GM23338 (cell line): Measurements from ENCODE around the gene SZT2. TPM values are rescaled to one million over a fixed set of nuclear protein-coding genes. Genes with fewer than 3 reads are reported as not detected.

Experiments
- ATAC-seq: fragments of 200-7000 bp; cut with Tn5 transposase; 3 replicates; pipeline ENCODE4 v1.9.1; 2020
- DNase-seq: peaks from one replicate; pipeline ENCODE4 v3.0.0-alpha.2; 2015; ENCODE audit warnings: low spot score
- H2AFZ ChIP-seq: fragments of 200-600 bp; sonication (generic); 2 replicates; pipeline ENCODE4 v1.8.0; 2016; ENCODE audit warnings: antibody characterized with exemption, mild to moderate bottlenecking, moderate library complexity
- H3F3A ChIP-seq: fragments of 200-600 bp; sonication (generic); replicated peaks from 2 replicates; pipeline ENCODE4 v1.8.0; 2017; ENCODE audit warnings: antibody characterized with exemption, mixed run types, low read depth
- H3K27ac ChIP-seq: fragments of 200-600 bp; sonication (generic); 2 replicates; pipeline ENCODE4 v1.6.1; 2016; ENCODE audit warnings: low read depth
- H3K27me3 ChIP-seq: fragments of 200-600 bp; sonication (generic); 2 replicates; pipeline ENCODE4 v1.8.0; 2016; ENCODE audit warnings: mild to moderate bottlenecking, mixed run types, moderate library complexity; ENCODE audit not compliant: insufficient read depth
- H3K36me3 ChIP-seq: fragments of 200-600 bp; sonication (generic); 2 replicates; pipeline ENCODE4 v1.8.0; 2016; ENCODE audit warnings: mild to moderate bottlenecking; ENCODE audit not compliant: insufficient read depth
- H3K4me1 ChIP-seq: fragments of 200-600 bp; sonication (generic); 2 replicates; pipeline ENCODE4 v1.8.0; 2016; ENCODE audit warnings: mild to moderate bottlenecking, moderate library complexity; ENCODE audit not compliant: insufficient read depth
- H3K4me2 ChIP-seq: fragments of 200-600 bp; sonication (generic); 2 replicates; pipeline ENCODE4 v1.7.1; 2017; ENCODE audit warnings: mixed run types
- H3K4me3 ChIP-seq: fragments of 200-600 bp; sonication (generic); 2 replicates; pipeline ENCODE4 v1.6.1; 2016; ENCODE audit warnings: mixed run types
- H3K79me2 ChIP-seq: fragments of 200-600 bp; sonication (generic); replicated peaks from 2 replicates; pipeline ENCODE4 v1.8.0; 2017; ENCODE audit warnings: mild to moderate bottlenecking; ENCODE audit not compliant: insufficient read depth
- H3K9me2 ChIP-seq: fragments of 200-600 bp; sonication (generic); 2 replicates; pipeline ENCODE4 v1.8.0; 2017; ENCODE audit not compliant: insufficient read depth
- H4K20me1 ChIP-seq: fragments of 200-600 bp; sonication (generic); replicated peaks from 2 replicates; pipeline ENCODE4 v1.8.0; 2017; ENCODE audit warnings: mild to moderate bottlenecking; ENCODE audit not compliant: insufficient read depth
- H3K27ac Mint-ChIP-seq: 2 replicates; pipeline ENCODE4 v1.8.0; 2020; ENCODE audit warnings: inconsistent platforms, mild to moderate bottlenecking, moderate library complexity, mixed read lengths
- H3K27me3 Mint-ChIP-seq: 3 replicates; pipeline ENCODE4 v1.8.0; 2022; ENCODE audit warnings: low read depth, mild to moderate bottlenecking, moderate library complexity, mixed read lengths, inconsistent platforms; ENCODE audit not compliant: insufficient read depth, poor library complexity
- H3K36me3 Mint-ChIP-seq: 3 replicates; pipeline ENCODE4 v1.8.0; 2021; ENCODE audit warnings: low read depth, mild to moderate bottlenecking, inconsistent platforms, moderate library complexity, mixed read lengths
- H3K4me1 Mint-ChIP-seq: 3 replicates; pipeline ENCODE4 v1.8.0; 2020; ENCODE audit warnings: mild to moderate bottlenecking, inconsistent platforms, mixed read lengths
- H3K4me3 Mint-ChIP-seq: 3 replicates; pipeline ENCODE4 v1.8.0; 2021; ENCODE audit warnings: moderate library complexity, mild to moderate bottlenecking, inconsistent platforms, mixed read lengths
- H3K9me3 Mint-ChIP-seq: 3 replicates; pipeline ENCODE4 v1.8.0; 2020; ENCODE audit warnings: moderate library complexity, mild to moderate bottlenecking, inconsistent platforms, mixed read lengths
- CREB1 ChIP-seq: fragments of 250-450 bp; sonication (Bioruptor Pico); IDR thresholded peaks from 2 replicates; pipeline ENCODE4 v1.5.0; 2020; ENCODE audit warnings: low read depth, mild to moderate bottlenecking, moderate library complexity
- ETS1 ChIP-seq: IDR thresholded peaks from 2 replicates; pipeline ENCODE4 v1.6.1; 2016; ENCODE audit warnings: antibody characterized with exemption
- EZH2 ChIP-seq: fragments of 200-600 bp; sonication (generic); IDR thresholded peaks from one replicate; pipeline ENCODE4 v1.8.0; 2017; ENCODE audit warnings: antibody characterized with exemption, mild to moderate bottlenecking, low read depth; ENCODE audit not compliant: unreplicated experiment
- JUNB ChIP-seq: IDR thresholded peaks from one replicate; pipeline ENCODE4 v1.6.1; 2016; ENCODE audit warnings: antibody characterized with exemption; ENCODE audit not compliant: unreplicated experiment
- POLR2AphosphoS5 ChIP-seq: IDR thresholded peaks from 2 replicates; pipeline ENCODE4 v1.6.1; 2016; ENCODE audit warnings: antibody characterized with exemption, low read depth
- STAT1 ChIP-seq: IDR thresholded peaks from one replicate; pipeline ENCODE4 v1.6.1; 2016; ENCODE audit warnings: antibody characterized with exemption; ENCODE audit not compliant: unreplicated experiment
- ZNF331 ChIP-seq: fragments of 250-450 bp; sonication (Bioruptor Pico); IDR thresholded peaks from 2 replicates; pipeline ENCODE4 v1.5.0; 2020; ENCODE audit warnings: low read depth, mild to moderate bottlenecking, moderate library complexity
- ZNF462 ChIP-seq: fragments of 250-450 bp; sonication (Bioruptor Pico); IDR thresholded peaks from 2 replicates; pipeline ENCODE4 v1.5.0; 2020; ENCODE audit warnings: mild to moderate bottlenecking, moderate library complexity
- polyA plus RNA-seq: library from polyadenylated mRNA; unstranded; fragments of >200 nt; fragmentation: Nextera tagmentation; extraction: Ambion mirVana; gene quantifications from 2 replicates; pipeline ENCODE4 v1.2.1, GENCODE V29; 2016
- total RNA-seq: library from RNA; depleted of rRNA; stranded (reverse); fragments of >200 nt; shearing (Covaris generic); gene quantifications from 2 replicates; pipeline ENCODE4 v1.2.3, GENCODE V29; 2014
- TF ChIP-seq, protein P1 (sequence below): IDR thresholded peaks from one replicate; pipeline ENCODE4 v1.6.1; 2018; ENCODE audit warnings: antibody characterized with exemption; ENCODE audit not compliant: unreplicated experiment

The SZT2 gene
- total and polyA plus RNA-seq, 2 experiments from 2014 or later: 4.1 to 16.1 TPM

DNA sequence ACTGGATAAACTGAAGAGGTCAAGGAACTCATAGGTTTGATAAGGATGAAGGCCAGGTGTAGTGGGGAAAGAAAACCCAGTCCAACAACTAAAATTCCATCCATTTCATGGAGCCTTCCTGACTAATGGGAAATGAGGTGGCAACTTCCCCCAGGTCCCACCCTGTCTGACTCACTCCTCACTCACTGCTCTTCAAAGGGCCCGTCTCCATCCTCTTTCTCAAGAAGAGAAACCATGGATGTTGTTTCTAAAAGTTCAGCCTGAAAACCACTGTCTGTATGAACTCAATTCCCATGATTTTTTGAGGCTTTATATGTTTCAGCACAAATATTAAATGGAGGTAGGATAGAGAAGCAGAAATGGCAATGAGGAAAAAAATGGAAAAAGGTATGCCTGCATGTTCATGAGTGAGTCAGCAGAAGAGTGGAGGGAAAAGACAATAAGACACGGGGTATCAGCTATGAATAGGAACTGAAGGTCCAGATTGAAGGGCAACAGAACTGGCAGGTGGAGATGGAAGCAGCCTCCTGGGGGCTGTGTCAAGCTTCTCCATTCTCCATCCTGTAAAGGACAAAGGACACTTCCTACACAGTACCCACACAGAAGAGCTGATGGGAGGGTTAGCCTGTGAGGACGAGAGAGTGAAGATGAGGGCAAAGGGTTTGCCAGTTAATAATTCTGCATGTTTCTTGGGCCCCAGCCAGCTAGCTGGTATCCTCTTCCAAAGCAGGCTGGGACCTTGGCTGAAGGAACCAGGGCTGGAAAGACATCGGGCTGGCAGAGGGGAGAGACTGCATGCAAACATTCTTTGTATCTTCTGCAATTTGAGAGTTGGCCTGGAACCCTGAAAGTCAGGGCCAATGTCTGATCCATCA lies 16.4 kb upstream of the SZT2 start:
- Histone ChIP-seq H3K4me2 (no peak overlapping the region), H3K9me2 (no peaks in the 10 kb centered on the region), H3K4me3 (no peak overlapping the region), H3K27me3 (no peaks in the 10 kb centered on the region), H3F3A (peaks cover 4% of the 10 kb centered on the region; the same call in 1 of the 2 replicates), H2AFZ (no peak overlapping the region), H4K20me1 (0 out of 2 replicates have a peak, but pooled peaks cover 3% of the 10 kb centered on the region), H3K79me2 (peaks cover 7% of the 10 kb centered on the region; the same call in 1 of the 2 replicates), H3K27ac (no peak overlapping the region), H3K36me3 (no peaks in the 10 kb centered on the region), H3K4me1 (peaks cover 7% of the 10 kb centered on the region; the same call in 1 of the 2 replicates)
- no peaks in the 10 kb centered on the region for H3K36me3 Mint-ChIP-seq
- DNase-seq (no peak), ATAC-seq (no peak)
- peaks cover 8% of the 10 kb centered on the region for H3K4me1 Mint-ChIP-seq
- H3K27me3 Mint-ChIP-seq: peaks cover under 1% of the 10 kb centered on the region
- no peaks in the 10 kb centered on the region for H3K9me3 Mint-ChIP-seq
- TF ChIP-seq ZNF462 (CRISPR knock-in tag) (no peak), ZNF331 (CRISPR knock-in tag) (no peak), STAT1 (no peak), EZH2 (no peak), POLR2AphosphoS5 (no peak), JUNB (no peak), CREB1 (CRISPR knock-in tag) (no peak), ETS1 (no peak)
- TF ChIP-seq, protein P1, sequence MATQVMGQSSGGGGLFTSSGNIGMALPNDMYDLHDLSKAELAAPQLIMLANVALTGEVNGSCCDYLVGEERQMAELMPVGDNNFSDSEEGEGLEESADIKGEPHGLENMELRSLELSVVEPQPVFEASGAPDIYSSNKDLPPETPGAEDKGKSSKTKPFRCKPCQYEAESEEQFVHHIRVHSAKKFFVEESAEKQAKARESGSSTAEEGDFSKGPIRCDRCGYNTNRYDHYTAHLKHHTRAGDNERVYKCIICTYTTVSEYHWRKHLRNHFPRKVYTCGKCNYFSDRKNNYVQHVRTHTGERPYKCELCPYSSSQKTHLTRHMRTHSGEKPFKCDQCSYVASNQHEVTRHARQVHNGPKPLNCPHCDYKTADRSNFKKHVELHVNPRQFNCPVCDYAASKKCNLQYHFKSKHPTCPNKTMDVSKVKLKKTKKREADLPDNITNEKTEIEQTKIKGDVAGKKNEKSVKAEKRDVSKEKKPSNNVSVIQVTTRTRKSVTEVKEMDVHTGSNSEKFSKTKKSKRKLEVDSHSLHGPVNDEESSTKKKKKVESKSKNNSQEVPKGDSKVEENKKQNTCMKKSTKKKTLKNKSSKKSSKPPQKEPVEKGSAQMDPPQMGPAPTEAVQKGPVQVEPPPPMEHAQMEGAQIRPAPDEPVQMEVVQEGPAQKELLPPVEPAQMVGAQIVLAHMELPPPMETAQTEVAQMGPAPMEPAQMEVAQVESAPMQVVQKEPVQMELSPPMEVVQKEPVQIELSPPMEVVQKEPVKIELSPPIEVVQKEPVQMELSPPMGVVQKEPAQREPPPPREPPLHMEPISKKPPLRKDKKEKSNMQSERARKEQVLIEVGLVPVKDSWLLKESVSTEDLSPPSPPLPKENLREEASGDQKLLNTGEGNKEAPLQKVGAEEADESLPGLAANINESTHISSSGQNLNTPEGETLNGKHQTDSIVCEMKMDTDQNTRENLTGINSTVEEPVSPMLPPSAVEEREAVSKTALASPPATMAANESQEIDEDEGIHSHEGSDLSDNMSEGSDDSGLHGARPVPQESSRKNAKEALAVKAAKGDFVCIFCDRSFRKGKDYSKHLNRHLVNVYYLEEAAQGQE: no peak
- no peak overlapping the region for H3K4me3 Mint-ChIP-seq
- H3K27ac Mint-ChIP-seq: no peak overlapping the region
